Stimulated activated CD4-positive, alpha-beta T cell treated with anti-CD3 and anti-CD28 coated beads, Interleukin-4, amount 100 ng/mL, for 1 hour (primary cell): ENCODE measurements around the gene NUS1.
"Not testable (repeated sequence)": the region's sequence is repeated elsewhere in the genome, so short reads cannot be mapped to it uniquely, and the experiment has no call there.

Experiments
- DNase-seq: peaks from one replicate; pipeline ENCODE4 v3.0.0-alpha.2; 2020

The NUS1 gene

DNA sequence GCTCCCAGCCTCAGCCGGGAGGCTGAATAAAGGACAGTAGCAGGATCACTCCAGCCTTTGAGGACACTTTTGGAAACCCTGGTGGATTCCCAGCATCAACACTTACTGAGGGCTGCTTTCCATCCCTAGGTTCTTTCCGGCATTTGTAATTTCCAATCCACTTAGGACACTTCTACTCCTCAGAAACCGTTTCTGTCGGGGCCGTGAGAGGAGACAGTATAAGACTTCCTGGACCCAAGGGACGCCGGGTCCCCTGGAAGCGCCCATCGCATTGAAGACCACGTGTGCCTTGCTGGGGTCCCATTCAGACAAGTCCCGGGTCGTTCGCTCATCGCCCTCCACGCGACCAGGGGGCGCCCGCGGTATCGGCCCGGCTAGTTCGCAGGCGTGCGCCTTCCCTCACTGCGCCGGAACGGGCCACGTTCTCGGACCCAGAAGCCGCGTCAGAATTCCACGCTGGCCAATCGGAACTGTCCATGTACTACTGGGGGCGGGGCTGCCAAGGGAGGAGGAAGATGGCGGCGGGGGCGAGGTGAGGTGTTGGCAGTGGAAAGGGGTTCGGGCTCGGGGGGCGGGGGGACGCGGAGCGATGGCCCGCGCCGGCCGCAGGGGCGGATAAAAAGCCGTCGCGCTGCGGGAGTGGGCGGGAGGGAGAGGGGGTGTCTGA is at the start of gene NUS1:
Gene NUS1, plus strand, starts transcription at position 479 of the 667 bp plus-strand sequence. CDS start 202 bp downstream, outside the sequence.
- DNase-seq: peak; percentile 99

DNA sequence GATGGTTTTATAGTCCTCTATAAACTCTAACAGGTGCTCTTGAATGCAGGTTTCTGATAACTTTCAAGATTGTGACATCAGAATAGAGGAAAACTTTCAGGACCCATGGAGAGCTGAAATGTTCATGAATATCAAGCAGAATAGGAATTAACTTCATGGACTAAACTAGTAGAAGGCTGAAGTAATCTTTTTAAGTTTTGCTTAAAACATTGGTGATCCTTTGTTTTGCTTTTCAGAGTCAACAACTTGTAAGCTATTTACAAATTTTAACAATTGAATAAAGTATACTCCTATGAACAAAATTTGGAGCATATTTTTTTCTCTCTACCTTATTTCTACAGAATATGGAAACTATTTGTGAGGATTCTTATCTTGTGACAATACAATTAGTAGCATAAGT is 47.7 kb upstream of the NUS1 start:
- DNase-seq: no peak

DNA sequence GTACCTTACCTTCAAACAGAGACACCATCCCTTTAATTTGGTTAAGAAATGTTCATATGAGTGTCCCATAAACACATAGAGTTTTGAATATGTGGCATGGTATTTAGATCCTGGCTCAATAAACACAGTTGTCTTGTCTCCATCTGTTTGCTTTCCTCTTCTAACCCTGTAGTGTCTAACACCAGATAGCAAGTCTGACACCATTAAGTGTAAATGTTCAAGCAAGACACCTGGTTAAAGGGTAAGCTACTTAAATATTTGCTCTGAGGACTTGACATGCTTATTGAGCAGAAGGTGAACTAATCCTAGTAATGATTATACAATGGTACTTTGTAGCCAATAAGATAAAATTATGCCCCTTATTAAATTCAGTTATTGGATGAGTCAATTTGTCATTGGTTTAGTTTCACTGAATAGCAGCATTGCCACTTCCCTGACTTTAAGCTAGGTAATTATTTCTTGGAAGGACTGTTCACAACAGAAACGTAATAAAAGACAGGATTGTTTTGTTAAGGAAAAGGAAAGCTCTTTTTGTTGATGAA is 46.1 kb upstream of the NUS1 start:
- DNase-seq: no peak

DNA sequence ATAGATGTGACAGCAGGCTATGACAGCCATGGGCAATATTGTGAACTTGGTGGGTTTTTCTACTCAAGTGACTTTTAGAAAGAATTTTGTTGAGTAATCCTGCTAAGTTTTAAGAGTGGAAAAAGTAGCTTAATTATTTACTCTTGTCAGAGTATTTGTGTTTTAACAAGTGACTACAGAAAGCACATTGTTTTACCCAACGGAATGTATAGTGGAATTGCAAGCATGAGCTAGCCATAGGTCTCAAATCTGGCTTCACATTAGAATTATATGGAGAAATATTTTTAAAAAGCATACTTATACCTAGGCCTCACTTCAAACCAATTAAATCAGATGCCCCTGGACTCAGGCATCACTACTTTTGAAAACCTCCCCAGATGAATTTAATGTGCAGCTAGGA is 37.5 kb upstream of the NUS1 start:
- no peak for DNase-seq

DNA sequence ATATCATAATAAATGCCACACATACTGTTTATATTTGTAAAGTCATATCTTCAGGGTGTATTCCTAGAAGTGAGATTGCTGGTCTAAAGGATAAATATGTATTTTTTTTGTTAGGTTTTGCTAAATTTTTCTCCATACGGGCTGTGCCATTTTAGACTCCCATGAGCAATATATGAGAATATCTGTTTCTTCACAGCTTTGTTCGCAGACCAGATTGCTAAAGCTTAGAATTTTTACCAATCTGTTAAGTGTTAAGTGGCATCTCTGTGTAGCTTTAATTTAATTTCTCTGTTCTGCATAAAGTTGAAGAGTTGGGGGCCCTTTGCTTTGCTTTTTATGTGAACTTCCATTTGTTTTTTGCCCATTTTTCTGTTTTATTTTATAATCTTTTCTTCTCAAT is 32.3 kb upstream of the NUS1 start:
- DNase-seq: no peak

DNA sequence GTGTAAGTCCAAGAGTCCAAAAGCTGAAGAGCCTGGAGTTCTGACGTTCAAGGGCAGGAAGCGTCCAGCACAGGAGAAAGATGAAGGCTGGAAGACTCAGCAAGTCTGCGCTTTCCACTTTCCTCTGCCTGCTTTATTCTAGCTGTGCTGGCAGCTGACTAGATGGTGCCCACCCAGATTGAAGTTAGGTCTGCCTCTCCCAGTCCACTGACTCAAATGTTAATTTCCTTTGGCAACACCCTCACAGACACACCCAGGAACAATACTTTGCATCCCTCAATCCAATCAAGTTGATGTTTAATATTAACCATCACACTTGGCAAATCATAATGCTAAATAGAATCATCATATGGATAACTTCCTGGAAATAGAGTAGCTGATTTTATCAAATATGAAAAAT is 23.3 kb upstream of the NUS1 start:
- DNase-seq: not testable (repeated sequence)

DNA sequence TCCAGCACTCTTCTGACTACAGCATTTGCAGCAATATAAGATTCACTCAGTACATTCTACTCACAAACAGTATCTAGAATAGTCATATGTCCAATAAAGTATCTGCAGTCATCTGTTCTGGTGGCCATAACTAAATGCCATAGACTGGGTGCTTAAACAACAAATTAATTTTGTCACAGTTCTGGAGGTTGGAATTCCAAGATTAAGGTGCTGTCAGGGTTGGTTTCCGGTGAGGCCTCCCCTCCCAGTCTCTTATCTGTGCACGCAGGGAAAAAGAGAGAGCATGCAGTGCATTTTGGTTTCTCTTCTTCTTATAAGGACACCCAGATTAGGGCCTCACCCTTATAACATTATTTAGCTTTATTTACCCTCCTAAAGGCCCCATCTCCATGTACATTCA is 21.3 kb upstream of the NUS1 start:
- DNase-seq: no peak

DNA sequence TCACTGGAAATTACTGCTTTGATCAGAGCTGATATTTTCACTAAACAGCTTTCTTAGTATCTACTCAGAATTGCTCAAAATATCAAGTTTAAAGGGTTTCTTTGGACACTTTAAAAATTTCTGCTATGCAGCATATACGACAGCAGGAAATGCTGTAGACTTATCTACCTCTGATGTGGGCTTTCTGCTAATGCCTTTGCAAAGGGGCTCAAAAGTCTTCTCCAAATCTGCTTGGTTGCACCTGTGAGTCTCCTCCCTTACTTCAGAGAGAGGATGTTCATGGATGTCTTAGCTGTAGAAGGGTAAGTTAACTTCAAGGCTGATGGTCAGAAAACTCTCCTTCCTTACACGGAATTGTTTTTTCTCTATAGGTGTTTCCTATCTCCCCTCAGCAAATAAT is 19.9 kb upstream of the NUS1 start:
- DNase-seq: no peak

DNA sequence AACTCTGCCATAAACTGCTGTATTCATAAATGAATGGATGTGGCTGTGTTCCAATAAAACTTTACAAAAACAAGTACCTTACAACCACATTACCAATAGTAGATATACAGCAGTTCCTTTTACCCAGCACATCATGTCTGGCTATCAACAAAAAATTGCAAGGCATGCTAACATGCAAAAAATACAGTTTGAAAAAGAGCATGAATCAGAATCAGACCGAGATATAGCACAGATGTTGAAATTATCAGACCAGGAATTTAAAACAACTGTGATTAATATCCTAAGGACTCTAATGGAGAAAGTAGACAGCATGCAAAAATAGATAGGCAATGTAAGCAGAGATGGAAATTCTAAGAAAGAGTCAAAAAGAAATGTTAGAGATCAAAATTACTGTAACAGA is 8.4 kb upstream of the NUS1 start:
- no peak for DNase-seq

DNA sequence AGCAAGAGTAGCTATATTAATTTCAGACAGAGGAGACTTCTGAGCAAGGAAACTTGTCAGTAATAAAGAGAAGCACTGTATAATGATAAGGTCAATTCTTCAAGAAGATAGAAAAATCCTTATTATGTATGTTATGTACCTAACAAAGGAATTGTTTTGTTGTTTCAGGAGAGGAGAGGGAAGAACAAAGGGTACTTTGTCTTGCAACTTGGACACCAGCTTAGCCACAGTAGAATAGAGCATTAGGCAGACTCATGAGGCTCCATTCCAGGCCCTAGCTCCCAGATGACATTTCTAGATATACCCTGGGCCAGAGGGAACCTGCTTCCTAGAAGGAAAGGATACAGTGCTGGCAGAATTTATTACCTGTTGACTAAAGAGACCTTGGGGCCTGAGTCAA is 6.5 kb upstream of the NUS1 start:
- no peak for DNase-seq

DNA sequence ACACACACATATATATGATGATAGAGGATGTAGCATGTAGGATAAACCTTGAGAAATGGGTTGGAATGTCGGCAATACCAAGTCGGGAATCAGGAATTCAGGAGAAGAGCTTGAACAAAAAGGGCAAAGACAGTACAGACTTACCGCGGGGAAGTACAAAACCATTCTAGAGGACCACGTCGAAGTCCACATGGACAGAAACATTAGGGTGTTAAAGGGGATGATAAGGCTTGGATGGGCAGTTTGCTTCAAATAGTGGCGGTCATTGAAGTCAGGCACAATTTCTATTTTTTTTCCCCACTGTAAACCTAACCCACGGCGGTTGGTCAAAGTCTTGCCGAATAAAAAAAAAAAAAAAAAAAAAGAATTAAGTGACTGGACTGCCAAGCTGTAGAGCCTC is 766 bp upstream of the NUS1 start:
- no peak for DNase-seq

DNA sequence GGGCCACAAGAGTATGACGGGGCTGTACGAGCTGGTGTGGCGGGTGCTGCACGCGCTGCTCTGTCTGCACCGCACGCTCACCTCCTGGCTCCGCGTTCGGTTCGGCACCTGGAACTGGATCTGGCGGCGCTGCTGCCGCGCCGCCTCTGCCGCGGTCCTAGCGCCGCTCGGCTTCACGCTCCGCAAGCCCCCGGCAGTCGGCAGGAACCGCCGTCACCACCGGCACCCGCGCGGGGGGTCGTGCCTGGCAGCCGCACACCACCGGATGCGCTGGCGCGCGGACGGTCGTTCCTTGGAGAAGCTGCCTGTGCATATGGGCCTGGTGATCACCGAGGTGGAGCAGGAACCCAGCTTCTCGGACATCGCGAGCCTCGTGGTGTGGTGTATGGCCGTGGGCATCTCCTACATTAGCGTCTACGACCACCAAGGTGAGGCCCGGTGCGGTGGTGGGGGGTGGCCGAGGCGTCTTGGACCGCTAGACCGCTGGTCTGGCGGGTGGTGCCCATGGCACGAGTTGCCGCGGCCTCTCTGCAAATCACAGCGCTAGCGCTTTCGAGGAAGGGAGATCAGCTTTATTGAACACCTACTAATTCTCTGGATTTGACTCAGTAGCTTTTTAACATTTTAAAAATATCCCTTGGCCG is 511 bp downstream of the NUS1 start:
- peak; percentile 7 for DNase-seq

DNA sequence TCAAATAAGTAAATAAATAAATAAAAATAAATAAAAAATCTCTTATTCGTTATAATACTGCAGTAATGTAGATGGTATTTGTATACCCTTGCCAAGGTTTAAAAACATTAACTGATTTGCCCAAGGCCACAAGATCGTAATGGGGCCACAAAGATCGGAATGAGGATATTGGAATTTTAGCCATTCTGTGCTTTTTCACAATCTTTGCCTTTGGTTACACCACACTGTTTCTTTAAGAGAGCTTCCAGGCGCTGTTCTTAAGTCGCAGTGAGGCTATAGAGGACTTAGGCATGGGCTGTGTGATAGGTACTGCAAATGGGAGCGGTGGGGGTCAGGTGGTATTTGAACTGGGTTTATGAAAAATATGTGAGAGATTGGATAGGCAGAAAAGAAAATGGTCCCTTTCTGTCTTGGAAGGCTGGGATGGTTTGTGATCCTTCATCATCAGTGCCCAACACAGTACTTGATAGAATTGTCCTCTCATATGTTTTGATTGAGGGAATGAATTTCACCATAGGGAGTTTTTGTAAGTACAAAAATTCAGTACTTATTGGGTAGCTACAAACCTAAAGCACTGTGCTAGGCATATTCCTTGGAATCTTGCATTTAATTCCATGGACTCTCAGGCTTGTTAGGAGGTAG is 1.4 kb downstream of the NUS1 start:
- no peak for DNase-seq

DNA sequence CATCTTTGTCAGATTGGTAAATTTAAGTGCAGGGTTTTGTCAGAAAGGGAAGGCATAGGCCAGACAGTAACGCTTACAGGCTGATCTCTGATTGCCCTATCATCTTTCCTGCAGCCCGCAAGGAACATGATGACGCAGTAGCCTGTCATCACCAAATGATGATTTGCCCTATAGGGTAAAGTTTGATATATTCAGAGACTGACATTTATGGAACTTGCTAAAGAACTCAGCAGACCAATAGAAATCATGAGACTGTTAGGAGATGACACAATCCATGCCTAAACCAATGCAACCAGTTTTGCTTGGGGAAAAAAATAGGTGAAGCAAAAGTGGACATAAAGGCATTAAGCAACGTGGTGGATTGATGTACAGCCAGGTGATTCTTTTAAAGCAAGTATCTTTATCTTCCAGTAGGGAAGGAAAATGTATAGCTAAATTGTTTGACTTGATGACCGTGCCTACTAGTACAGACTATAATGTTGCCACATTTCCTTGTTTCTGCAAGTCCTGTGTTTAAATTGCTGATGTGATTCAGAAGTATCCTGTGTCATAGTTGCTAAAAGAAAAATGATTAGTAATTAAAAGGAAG is 2.4 kb downstream of the NUS1 start:
- DNase-seq: no peak

DNA sequence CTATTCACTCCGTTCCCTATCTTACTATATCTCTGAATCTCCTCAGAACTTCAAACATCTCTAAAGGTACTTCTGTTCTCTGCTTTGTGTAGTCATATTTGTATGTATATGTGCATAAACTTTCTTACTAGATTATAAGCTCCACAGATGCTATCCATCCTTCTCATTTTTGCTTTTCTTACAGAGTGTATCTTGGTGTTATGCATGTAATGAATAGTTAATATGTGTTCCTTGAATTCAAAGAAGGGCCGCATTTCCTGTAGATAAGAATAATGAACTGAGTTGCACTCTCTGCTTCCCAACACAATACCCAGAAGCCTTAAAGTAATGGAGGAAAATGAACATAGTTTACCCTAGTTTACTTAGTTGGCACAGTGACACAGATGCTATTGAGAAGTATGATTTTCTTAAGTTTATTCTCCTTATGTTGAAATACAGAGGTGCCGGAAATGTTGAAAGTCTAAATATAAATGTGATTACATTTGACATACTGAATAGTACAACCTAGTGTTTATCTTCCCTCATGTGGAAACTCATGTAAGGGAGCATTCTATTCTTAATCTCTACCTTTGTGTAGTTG is 6.0 kb downstream of the NUS1 start:
- DNase-seq: no peak

DNA sequence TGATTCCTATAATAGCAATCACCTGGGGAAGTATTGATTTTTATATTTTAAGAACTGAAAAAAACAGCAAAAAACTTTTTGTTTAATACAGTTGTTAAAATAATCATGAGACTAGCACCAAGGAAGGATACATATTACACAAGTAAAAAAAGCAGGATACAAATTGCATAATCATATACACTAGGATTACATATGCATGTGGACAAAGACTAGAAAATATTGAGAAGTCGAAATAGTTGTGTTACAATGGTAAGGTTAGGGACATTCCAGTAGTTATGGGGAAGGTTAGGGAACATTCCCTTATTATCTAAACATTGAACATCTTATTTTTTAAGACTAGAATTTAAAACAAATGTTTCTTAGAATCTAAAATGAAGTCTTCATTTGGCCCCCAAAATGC is 9.5 kb downstream of the NUS1 start:
- no peak for DNase-seq

DNA sequence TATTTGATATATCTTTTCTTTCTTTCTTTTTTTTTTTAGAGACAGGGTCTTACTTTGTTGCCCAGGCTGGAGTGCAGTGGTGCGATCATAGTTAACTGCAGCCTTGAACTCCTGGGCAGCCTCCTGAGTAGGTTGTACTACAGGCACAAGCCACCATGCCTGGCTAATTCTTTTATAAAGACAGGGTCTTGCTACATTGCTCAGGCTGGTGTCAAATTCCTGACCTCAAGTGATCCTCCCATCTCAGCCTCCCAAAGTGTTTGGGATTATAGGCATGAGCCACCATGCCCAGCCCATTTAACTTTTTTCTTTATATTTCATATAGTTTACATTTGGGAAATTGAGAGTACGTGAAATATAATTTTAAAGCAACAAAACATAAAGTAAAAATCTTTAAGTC is 10.1 kb downstream of the NUS1 start:
- no peak for DNase-seq

DNA sequence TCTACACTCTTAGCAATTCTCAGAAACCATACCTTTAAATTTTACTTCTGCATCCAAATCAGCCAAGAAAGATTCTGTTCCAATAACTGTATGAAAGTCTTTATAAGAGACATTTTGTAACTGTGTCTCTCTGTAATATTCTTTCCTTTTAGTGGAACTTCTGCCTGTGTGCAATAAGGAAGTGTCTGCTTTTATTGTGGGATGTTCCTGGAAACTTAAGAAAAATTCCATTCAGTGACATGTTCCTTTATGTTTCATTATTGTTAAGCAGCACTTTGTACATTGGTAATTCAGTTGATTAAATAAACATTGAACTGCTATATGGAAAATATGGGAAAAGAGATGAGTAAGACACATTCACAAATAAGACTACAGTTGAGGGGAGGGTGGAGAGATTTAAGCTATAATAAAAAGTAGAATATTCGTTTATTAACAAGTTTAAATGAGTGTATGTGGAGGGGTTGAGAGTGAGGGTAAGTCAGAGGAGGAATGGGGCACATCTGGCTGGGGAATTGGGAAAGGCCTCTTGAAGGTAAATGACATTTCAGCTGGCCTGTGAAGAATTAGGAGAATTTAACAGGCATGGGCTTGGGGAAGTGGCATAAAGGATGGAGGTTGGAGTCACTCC is 11.9 kb downstream of the NUS1 start:
- no peak for DNase-seq

DNA sequence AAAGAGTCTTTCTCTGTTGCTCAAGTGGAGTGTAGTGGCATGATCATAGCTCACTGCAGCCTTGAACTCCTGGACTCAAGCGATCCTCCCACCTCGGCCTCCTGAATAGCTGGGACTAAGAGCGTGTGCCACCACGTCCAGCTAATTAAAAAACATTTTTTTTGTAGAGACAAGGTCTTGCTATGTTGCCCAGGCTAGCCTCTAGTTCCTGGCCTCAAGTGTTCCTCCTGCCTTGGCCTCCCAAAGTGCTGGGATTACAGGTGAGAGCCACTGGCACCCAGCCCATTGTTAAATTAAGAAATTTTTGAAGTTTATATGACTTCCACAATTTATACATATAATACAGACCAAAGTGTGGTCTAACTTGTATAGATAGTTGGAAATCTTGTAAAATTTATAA is 14.3 kb downstream of the NUS1 start:
- not testable (repeated sequence) for DNase-seq

DNA sequence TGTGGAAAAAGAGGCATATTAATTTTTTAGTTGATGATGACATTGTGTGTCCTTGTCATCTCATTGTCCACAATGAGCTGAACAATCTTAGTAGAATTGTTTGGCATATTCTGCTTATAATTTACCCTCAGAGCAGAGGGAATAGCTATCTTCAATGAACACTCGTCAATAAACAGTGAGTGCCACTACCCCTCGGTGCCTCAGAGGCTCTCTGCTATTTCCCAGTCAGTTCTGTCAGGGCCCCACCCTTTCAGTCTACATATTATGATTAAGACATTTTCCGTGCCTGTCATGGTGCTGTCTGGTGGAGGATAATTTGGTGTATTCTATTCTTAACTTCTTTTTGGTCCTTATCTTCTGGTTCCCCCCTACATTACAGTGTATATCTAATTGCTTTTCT is 31.2 kb downstream of the NUS1 start:
- DNase-seq: no peak

DNA sequence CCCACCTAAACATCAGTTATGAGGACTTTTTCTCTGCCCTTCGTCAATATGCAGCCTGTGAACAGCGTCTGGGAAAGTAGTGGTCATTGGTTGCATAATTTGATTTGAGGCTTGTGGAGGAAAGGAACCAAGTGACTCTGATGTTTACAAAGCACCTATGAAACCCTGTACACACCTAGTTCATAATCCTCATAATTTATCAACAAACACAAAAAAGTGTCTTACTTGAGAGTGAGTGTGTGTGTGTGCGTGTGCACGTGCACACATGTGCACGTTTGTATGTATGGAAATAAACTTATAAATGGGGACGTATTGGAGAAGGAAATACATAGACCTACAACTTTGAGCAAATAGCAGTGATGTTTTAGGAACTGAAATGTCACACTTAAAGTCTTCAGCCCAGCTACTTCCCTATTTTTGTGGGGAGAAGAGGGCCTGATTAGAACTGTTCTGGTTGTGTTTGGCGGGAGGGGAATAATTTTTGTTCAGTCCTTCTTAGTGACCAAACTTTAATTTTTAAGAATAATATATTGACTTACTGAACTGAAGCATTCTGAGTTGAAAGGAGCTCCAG is 31.8 kb downstream of the NUS1 start:
- not testable (repeated sequence) for DNase-seq

DNA sequence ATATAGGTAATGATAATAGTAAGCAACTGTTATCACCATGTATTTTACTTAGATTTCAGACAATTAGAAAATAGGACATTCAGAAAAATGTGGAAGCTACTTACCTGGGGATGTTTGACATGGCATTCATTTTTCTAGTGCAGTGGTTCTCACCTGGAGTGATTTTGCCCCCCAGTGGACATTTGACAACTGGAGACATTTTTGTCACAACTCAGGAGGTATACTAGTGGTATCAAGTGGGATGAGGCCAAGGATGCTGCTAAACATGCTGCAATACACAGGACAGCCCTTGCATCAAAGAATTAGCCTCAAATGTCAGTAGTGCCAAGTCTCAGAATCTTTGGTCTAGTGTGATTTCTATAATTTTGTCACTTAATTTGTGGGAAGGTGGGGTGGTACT is 36.1 kb downstream of the NUS1 start:
- no peak for DNase-seq

DNA sequence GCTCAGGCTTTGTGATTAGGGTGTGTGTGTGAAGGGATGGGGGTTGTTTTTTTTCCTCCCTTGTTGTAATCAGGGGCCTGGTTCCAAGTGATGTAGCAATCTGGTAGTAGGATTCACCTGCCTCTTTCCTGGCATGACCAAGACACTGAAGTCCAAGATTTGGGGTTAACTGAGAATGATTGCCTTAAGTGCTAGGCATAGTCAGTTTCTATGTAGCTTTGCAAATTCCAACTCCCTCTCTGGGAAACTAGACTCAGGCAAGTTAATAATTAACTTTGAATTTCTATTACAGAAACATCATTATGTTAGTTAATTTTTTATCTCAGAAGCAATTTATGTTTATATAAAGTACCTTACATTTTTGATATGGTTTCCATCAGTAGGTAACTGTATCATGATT is 43.6 kb downstream of the NUS1 start:
- no peak for DNase-seq
